Hematopoietic multipotent progenitor cell treated with erythropoietin and hydrocortisone succinate and interleukin-3 and kit ligand, for 17 days (in vitro differentiated cells): ENCODE data around the gene PSORS1C2.
A peak's percentile ranks its signal among the peaks of the same experiment; 100 is the strongest.
"Not testable (repeated sequence)": the region's sequence is repeated elsewhere in the genome, so short reads cannot be mapped to it uniquely, and the experiment has no call there.

Experiments used
- DNase-seq: peaks from one replicate; pipeline ENCODE4 v3.0.0-alpha.2; 2015; ENCODE audit warnings: low spot score

PSORS1C2 gene

DNA sequence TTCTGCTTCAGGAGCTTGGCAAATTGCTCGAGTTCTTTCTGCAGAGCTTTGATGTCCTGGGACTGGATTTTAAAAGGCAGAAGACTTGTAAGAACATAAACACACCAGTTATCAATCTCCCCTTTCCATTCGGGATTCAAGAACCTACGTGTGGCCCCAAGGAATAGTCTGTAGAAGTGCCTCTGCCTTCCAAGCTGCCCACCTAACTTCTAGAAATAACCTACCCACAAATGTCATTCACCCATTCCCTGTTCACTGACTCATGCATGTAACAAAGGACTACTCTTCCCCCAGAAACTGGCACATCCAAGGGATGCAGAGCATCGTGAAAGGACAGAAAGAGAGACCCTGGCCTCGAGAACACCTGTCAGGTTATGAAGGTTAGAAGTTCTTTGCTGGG is 27.1 kb upstream of the PSORS1C2 start:
- DNase-seq, result no peak

DNA sequence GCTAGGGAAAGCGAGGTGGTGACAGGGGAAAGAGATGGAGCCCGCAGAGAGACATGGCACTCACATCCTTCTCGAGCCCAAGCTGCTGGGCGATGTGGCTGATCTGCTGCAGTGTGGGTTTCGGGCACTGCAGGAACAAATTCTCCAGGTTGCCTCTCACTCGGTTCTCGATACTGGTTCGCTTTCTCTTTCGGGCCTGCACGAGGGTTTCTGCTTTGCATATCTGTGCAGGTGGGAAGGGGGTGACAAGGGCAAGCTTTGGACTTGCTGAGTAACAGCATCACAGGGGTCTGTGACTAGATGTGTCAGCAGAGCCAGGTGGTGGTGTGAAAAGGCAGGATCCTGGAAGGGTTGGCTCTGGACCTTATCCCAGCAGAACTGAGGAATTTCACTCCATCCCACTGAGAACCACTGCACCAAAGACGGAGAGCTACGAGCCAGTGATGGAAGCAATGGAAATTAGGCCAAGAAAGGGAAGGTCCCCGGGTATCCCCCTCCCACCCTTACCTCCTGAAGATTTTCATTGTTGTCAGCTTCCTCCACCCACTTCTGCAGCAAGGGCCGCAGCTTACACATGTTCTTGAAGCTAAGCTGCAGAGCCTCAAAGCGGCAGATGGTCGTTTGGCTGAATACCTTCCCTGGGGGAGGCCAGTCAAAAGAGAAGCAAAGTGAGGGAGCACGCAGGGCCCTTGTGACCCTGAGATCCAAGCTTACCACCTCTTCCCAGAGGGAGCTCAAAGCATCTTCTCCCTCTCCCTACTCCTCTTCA is 26.4 kb upstream of the PSORS1C2 start:
- DNase-seq, result not testable (repeated sequence)

DNA sequence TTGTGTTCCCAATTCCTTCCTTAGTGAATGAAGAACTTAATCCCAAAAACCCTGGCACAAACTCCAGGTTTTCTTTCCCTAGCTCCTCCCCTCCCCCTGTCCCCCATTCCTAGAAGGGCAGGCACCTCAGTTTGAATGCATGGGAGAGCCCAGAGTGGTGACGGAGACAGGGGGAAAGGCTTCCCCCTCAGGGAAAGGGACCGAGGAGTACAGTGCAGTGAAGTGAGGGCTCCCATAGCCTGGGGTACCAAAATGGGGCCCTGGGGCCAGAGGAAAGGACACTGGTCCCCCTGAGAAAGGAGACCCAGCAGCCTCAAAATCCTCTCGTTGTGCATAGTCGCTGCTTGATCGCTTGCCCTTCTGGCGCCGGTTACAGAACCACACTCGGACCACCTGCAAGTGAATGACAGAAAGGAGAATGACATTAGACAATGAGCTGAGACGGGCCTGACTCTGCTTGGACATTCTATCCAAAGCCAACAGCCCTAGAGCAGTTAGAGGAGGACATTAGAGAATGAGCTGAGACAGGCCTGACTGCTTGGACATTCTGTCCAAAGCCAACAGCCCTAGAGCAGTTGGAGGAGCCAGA is 25.7 kb upstream of the PSORS1C2 start:
- DNase-seq, result not testable (repeated sequence)

DNA sequence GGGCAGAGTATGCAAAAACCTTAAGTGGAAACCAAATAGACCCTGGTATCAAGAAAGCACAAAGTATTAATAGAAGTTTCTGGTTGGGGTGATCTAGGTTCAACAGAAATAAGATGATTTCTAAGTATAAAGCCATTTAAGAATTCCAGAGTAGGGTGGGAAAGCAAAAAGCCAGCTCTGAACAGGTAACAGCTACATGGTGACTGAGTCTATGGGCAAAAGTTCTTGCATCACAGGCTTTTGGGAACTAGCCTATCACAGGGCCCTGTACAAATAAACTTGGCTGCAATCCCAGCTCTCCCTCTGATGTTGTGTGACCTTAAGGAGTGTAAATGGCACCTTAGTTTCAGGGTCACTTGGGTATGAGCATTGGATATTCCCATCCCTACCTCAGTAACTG is 25.1 kb upstream of the PSORS1C2 start:
- no peak for DNase-seq

DNA sequence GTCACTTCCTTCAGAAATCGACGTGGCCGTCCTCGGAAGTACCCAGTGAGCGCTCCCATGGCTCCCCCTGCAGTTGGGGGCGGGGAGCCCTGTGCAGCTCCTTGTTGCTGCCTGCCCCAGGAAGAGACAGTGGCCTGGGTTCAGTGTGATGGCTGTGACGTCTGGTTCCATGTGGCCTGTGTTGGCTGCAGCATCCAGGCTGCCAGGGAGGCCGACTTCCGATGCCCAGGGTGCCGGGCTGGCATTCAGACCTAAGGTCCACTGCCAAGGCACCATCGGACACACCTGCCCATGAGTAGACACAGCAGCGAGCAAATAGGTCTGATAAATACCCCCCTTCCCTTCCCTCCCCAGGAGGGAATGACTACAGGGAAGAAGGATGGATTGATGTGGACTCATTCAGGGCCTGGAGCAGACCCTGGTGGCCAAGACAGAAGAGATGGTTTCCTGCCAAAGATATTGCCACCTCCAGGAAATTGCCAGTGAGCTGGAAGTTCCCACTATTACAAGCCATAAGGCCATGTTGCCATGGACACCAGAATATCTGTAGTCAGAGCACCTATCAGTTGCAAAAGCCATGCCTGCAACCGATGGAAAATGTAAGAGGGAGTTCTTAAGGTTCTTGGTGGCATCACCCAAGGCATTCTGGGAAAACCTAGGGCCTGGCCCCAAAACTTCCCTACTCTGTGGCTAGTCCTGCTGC is 23.7 kb upstream of the PSORS1C2 start:
- no peak for DNase-seq

DNA sequence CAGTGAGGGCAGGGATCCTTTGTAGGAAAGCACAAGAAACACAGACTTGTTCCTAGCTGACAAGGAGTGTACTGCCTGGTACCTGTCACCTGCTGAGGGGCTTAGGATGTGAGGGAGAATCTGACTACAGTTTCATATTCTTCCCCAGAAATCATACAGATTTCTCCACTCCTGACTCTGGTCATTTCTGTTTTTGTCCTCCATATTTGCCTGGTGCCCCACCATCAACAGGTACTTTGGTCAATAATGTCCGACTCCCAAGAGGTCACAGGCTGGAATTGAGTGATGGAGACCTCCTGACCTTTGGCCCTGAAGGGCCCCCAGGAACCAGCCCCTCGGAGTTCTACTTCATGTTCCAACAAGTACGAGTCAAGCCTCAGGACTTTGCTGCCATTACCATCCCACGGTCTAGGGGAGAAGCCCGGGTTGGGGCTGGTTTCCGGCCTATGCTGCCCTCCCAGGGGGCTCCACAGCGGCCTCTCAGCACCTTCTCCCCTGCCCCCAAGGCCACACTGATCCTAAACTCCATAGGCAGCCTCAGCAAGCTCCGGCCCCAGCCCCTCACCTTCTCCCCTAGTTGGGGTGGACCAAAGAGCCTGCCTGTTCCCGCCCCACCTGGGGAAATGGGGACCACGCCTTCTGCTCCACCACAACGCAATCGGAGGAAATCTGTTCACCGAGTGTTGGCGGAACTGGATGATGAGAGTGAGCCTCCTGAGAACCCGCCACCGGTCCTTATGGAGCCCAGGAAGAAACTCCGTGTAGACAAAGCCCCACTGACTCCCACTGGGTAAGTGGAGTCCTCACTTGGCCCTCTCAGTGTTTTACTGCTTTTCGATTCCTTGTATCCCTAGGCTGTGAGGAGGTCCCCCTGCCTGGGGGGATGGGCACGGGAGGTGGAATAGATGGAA is 22.6 kb upstream of the PSORS1C2 start:
- DNase-seq, result no peak

DNA sequence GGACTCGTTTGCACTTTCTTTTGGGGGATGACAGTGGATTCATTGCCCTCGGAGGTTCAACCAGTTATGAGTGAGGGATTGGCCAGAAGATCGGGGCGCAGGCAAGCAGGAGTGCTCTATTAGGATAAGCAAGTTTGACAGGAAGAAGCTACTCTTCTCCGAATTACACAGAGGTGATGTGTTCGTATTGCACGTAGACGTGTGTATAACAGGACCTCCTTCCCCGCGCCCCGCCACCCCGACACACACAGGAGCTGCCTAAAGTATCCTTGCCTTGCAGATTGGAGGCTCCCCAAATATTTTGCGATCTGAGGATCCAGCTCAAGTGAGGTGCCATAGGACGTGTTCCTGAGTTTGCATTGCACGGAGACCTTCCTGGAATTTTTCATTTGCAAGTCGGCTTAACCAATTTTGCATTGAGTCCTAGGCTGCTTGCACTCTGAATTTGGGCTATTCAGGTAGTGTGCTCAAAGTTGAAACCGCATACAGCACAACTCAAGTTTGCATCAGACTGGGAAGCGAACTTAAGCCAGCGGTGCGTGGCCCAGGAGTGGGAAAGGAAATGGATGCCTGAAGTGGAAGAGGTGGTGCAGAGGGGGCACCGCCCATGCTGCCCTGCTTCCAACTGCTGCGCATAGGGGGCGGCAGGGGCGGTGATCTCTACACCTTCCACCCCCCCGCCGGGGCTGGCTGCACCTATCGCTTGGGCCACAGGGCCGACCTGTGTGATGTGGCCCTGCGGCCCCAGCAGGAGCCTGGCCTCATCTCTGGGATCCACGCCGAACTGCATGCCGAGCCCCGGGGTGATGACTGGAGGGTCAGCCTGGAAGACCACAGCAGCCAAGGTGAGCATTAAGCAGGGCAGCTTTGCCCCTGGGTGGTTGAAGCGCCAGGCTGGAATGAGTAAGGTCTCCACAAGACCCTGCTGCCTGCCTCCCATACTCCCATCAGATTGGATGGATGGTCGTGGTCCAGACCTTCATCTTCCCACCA is 20.3 kb upstream of the PSORS1C2 start:
- DNase-seq, result peak; percentile 11

DNA sequence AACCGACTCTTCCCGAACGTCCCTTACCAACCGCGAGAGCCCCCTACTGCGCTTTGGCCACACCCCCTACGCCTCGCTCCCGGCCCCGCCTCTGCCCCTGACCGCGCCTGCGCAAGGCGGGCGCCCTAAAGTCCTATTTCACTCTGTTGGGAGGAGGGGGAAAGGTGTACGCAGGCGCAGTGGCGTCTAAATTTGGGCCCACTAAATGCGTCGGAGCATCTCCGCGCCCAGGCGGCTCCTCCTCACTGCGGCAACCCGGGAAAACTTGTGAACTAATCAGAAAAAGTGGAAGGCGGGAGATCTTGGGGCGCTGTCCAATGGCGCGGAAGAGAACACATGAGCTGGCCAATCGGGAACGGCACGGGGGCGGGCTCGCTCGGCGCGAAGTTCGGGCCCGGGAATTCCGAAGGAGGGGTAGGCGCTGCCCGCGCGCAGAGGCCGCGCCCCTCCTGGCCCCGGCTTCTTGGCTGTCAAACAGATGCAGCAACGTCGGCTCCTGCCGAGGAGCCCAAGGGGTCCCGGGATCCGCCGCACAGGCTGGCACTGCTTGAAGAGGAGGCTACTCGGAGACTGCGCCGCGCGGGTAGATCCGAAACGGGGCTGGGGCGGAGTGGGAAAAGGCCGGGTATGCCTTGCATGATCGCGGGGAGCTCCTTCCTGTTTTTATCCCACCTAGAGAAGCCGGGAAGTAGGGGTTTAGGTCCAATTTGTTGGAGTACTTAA is 19.4 kb upstream of the PSORS1C2 start, which contains the start of gene TCF19:
Gene TCF19 (plus strand): TSS at position 450 of the 723 bp plus-strand sequence. CDS start 881 bp downstream, outside the sequence.
- DNase-seq, result peak; percentile 96

DNA sequence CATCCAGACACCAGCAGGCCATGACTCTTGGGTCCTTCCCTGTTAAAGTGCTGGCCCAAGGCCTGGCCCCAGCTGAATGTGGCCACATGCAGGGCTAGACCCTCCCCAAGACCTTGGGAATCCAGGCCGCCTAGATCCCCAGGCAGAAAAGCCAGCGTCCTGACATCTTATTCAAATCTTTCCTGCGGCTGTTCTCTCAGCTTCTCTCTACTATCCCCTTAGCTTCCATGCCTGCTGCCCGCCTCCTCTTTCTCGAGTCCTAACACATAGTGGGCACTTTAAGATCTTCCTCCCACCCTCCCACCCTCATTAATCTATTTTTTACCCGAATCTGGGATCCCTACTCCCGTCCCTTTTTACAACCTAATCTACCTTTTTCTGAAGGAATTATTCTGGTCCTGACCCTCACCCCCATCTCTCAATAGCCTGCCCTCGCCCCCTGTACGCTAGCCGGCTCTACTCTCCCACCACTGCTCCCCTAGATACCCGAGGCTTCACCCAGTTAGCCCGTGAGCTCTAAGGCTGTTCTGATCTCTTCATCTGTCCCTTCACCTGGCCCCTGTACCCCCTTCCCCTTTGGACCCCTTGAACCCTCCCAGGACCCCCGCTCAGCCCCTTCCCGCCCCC is 18.8 kb upstream of the PSORS1C2 start, which contains the start of gene CCHCR1:
Gene CCHCR1 (minus strand): TSS at position 290 of the 627 bp plus-strand sequence. CDS start 202 bp downstream, at position 88.
- no peak for DNase-seq

DNA sequence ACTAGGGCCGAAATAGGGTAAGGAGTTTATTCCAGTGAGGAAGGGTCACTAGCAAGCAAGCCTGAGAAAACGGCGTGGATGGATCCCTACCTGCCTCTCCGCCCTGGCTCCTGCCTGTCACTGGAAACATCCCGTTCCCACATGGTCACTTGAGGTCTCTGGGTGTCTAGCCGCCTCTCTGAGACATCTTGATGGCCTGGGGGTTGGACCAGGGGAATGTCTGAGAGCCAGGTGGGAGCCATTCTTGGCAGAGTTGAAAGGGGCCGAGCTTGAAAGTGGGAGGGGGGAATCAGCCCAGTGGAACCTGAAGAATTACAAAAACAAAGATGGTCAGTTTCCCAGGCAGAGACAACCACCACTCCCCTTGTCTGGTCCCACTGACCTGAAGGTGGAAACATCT is 17.8 kb upstream of the PSORS1C2 start:
- DNase-seq, result no peak

DNA sequence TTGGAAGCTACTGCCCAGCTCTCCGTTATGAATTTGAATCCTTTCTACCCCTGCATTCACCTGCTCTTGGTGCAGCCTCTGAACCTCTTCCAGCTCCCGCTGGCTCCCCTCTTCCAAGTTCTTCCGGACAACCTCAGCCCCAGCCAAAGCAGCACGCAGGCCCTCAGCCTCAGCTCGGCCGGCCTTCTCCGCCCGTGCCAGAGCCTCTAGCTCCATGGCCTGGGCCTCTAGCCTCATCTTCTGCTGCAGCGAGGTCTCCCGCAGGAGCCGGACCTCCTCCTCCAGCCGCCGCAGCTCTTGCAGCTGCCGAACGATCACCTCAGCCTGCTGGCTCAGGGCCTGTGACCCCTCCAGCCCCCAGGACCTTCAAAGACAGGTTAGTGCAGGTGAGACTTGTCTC is 15.6 kb upstream of the PSORS1C2 start:
- DNase-seq, result no peak

DNA sequence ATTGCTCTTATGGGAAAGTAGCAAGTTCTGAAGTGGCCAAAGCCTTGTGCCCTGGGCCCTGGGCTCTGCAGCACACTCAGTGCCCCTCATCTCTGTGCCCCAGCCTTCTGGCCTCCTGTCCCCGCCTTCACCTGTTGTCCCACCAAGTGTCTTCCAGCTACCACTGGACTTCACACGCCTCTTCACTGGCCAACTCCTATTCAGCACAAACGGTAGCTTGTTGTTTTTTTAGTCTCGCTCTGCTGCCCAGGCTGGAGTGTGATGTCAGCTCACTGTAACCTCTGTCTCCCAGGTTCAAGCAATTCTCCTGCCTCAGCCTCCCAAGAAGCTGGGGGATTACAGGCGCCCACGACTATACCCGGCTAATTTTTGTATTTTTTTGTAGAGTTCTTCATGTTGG is 13.9 kb upstream of the PSORS1C2 start:
- DNase-seq, result no peak

DNA sequence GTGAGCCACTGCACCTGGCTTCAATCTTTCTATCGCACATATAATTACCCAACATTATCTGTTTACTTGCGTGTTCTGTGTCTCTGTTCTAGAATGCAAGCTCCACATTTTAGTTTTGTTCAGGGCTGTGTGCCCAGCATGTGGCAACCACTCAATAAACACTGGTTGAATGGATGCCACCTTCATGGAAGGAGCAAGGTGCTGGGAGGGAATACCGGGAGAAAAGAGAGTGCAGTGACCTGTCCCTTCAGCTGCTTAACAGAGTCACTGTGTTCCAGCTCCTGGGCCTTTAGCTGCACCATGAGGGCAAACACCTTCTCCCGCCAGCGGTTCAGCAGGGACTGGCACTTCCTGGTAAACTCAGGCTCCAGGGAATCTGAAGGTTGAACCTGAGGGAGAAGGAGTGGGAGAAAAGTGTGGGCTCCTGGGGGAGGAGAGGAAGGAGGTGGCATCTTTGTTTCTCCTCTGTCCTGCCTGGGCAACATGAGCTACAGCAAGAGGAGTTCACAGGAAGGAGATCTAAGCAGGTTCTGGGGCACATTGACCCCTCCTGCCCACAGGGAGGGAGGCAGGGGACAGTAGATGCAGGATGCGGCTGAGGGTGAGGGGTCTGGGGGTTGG is 11.1 kb upstream of the PSORS1C2 start:
- no peak for DNase-seq

DNA sequence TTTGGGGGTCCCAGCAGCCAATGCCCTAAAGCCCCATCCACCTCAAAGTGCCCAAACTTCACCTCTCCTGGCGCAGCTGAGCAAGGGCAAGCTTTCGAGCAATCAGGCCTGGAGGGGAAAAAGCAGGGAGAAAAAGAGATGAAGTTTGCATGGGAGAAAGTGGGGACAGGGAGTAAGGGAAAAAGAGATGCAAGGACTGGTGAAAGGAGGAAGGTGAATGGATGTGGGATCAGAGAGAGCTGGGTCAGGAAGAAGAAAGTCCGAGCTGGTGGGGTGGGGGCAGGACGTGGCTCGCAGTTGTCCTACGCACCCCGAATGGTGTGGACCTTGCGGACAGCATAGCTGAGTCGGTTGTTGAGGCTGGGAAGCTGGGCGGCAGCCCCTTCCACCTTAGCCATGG is 6.5 kb upstream of the PSORS1C2 start:
- no peak for DNase-seq

DNA sequence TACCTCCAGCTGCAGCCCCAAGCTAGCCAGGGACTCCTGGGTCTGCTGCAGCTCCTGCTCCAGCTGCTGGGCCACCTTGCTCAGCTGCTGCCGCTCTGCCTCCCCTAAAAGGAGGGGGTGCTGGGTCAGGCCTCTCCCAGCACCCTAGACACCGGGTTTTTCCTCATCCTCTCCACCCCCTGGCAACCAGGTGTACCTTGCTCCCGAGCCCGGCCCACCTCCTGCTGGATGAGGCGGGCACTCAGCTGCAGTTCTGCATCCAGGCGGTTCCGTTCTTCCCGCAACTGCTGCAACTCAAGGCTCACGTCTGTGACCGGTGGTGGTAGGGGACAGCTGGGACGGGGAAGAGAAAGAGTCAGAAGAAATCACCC is 6.1 kb upstream of the PSORS1C2 start:
- no peak for DNase-seq

DNA sequence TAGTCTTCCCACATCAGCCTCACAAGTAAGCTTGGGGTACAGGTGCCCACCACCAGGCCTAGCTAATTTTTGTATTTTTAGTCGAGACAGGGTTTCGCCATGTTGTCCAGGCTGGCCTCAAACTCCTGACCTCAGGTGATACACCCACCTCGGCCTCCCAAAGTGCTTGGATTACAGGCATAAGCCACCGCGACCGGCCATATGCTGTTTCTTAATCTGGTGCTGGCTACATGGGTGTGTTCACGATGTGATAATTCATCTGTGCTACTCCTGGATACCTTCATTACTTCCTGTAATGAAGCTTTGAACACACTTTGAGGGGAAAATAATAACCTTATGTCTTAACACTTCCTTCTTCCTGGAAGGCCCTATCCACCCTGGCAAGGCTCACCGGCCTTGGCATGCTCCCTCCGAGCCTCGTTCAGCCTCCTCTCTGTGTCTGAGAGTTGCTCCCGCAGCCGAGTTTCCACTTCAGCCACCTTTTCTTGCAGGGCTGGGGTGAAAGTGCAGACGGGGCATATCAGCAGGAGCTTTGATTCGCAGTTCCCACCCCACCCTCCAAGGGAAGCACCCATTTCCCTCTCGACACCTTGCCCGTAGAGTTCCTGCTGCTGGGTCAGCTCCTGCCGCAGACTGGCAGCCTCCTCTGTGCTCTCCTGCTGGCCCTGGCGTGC is 5.6 kb upstream of the PSORS1C2 start:
- no peak for DNase-seq

DNA sequence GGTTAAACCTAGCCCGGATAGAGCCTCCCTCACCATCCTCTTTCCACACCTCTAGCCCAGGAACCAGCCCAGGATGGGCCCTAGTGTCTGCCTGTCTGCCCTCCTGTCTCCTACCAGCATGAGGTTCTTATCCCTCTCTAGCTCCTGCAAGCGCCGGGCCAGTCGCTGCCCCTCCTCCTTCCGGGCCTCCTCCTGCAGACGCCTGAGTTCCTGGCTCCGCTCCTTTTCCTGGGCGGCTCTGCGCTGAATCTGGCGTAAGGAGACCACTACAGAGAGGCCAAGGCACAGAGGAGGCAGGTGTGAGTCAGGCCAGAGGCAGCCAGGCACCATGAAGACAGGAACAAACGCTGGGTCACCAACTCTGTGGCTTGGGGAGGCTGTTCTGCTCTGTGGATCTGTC is 4.3 kb upstream of the PSORS1C2 start:
- no peak for DNase-seq

DNA sequence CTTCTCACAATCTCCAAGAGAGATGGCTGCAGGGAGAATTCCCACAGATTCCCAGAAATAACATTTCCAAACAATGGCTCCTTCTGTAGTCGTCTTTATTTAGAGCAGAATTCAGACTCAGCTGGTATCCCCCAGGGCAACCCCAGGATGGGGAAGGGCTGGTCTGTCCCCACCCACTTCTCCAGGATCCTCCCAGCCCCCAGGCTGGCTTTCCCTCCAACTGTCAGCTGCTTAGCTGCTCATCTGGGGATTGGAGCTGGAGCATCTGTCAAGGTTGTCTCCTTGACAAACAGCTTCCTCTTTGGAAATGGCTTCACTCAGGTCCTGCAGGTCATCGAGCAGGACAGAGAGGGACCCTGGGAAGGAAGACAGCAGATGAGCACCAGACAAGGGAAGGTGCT is 3.5 kb upstream of the PSORS1C2 start:
- DNase-seq, result no peak

DNA sequence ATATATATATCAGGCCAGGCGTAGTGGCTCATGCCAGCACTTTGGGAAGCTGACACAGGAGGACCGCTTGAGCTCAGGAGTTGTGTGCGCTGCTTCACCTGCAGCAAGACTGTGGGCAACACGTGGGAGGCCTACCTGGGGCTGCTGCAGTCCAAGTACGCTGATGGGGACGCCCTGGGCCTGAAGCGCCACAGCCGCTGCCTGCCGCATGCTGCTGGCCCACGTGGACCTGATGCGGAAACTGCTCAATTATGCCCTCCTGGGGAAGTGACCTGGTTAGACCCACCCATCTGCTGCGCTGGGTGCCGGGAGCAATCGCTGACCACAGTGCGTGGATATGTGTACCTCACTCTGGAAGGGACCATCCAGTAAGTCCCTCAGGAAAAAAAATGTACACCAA is 1.8 kb upstream of the PSORS1C2 start:
- no peak for DNase-seq
